Measurements from ENCODE around the gene RFNG.

Gene RFNG

GRCh38 chr17:82076785-82077591 lies 25.4 kb upstream of the RFNG start:
- DNase-seq: no peak

- DNase-seq: no peak
Observed at GRCh38 chr17:82076018-82076784, 24.6 kb upstream of the RFNG start.

- no peak for DNase-seq
Observed at GRCh38 chr17:82073446-82073845, 21.8 kb upstream of the RFNG start.

- no peak for DNase-seq
Observed at GRCh38 chr17:82072827-82073226, 21.2 kb upstream of the RFNG start.

- no peak for DNase-seq
Observed at GRCh38 chr17:82070611-82071010, 19.0 kb upstream of the RFNG start.

GRCh38 chr17:82065638-82066303 lies 14.2 kb upstream of the RFNG start, which contains the start of gene DUS1L:
DUS1L (minus strand) TSS chr17:82065804; CDS start chr17:82065059, 745 bp downstream.
- no peak for DNase-seq

GRCh38 chr17:82065193-82065637 lies 13.6 kb upstream of the RFNG start:
- no peak for DNase-seq

- DNase-seq: no peak
Observed at GRCh38 chr17:82064433-82065192, 13.0 kb upstream of the RFNG start.

GRCh38 chr17:82063424-82064415 lies 12.1 kb upstream of the RFNG start:
- DNase-seq: no peak

- no peak for DNase-seq
Observed at GRCh38 chr17:82062984-82063368, 11.4 kb upstream of the RFNG start.

GRCh38 chr17:82062076-82062983 lies 10.7 kb upstream of the RFNG start:
- DNase-seq: no peak

- no peak for DNase-seq
Observed at GRCh38 chr17:82061047-82061925, 9.7 kb upstream of the RFNG start.

GRCh38 chr17:82060614-82061013 lies 9.0 kb upstream of the RFNG start:
- no peak for DNase-seq

- no peak for DNase-seq
Observed at GRCh38 chr17:82060001-82060380, 8.4 kb upstream of the RFNG start.

- DNase-seq: no peak
Observed at GRCh38 chr17:82059272-82060000, 7.8 kb upstream of the RFNG start.

GRCh38 chr17:82058855-82059249 lies 7.2 kb upstream of the RFNG start:
- no peak for DNase-seq

GRCh38 chr17:82058230-82058854 lies 6.7 kb upstream of the RFNG start:
- DNase-seq: no peak

Measured in NCI-H1694 (cell line).